ENCODE data around the gene IGFLR1.

DNA sequence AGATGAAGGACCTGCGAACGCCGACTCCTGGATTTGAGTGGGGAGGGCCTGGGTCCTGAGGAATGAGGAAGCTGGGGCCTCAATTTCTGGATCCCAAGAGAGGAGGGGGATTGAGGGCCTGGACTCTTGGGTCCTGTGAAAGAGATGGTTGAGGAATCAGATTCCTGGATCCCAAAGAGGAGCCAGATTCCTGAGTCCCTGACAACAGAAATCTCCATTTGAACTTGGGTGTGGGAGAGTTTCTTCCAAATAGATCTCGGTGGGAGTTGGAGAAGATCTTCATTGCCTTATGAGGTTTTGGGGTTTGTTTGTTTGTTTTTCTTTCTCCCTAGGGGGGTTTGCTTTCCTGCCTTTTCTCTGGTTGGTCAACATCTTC, 3.8 kb upstream of the IGFLR1 start:
- no peak for TF ChIP-seq CTCF (IDR thresholded peaks at IDR 0.05)
- TF ChIP-seq POLR2A (IDR thresholded peaks at IDR 0.05): no peak

Data from tibial nerve (tissue), 3 donors.